Peyer's patch (tissue), 4 donors: ENCODE results near the gene KCNK10.

Experiments
- POLR2A ChIP-seq, 2 donors: fragments of 450-650 bp; IDR thresholded peaks; one replicate each; pipeline ENCODE4 v1.5.1; 2017; ENCODE audit warnings: antibody characterized with exemption in 2 of 2, mild to moderate bottlenecking in 2 of 2, moderate library complexity in 2 of 2
- TF ChIP-seq, protein P1 (sequence below), 6 experiments: fragments of 450-650 bp in 4 of 6; fragments of 200-600 bp in 2 of 6; sonication (generic) in 1 of 6; IDR thresholded peaks; one replicate each; pipeline ENCODE4 v1.5.1; 2017 to 2019; ENCODE audit warnings: antibody characterized with exemption in 6 of 6, mild to moderate bottlenecking in 3 of 6, moderate library complexity in 1 of 6

- TF ChIP-seq POLR2A (IDR thresholded peaks at IDR 0.05), result no peak
- TF ChIP-seq, protein P1, sequence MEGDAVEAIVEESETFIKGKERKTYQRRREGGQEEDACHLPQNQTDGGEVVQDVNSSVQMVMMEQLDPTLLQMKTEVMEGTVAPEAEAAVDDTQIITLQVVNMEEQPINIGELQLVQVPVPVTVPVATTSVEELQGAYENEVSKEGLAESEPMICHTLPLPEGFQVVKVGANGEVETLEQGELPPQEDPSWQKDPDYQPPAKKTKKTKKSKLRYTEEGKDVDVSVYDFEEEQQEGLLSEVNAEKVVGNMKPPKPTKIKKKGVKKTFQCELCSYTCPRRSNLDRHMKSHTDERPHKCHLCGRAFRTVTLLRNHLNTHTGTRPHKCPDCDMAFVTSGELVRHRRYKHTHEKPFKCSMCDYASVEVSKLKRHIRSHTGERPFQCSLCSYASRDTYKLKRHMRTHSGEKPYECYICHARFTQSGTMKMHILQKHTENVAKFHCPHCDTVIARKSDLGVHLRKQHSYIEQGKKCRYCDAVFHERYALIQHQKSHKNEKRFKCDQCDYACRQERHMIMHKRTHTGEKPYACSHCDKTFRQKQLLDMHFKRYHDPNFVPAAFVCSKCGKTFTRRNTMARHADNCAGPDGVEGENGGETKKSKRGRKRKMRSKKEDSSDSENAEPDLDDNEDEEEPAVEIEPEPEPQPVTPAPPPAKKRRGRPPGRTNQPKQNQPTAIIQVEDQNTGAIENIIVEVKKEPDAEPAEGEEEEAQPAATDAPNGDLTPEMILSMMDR (IDR thresholded peaks at IDR 0.05), result no peak
Observed at GRCh38 chr14:88202286-88202685, 120.8 kb downstream of the KCNK10 start.
